NCI-H1105 (cell line): ENCODE measurements around the gene PTGES3.

ENCODE experiments used
- DNase-seq: peaks from one replicate; lab custom pipeline; 2025; lab: John Stamatoyannopoulos, UW

PTGES3 gene

GRCh38 chr12:56629459-56630179, 58.5 kb downstream of the PTGES3 start:
- no peak for DNase-seq

- DNase-seq = no peak
Observed at GRCh38 chr12:56628671-56629458, 59.2 kb downstream of the PTGES3 start.

- no peak for DNase-seq
Observed at GRCh38 chr12:56626701-56627100, 61.4 kb downstream of the PTGES3 start.

- DNase-seq = no peak
Observed at GRCh38 chr12:56622535-56622934, 65.5 kb downstream of the PTGES3 start.

GRCh38 chr12:56616925-56617324, 71.2 kb downstream of the PTGES3 start:
- no peak for DNase-seq

- no peak for DNase-seq
Observed at GRCh38 chr12:56616244-56616643, 71.8 kb downstream of the PTGES3 start.

GRCh38 chr12:56614627-56615026, 73.5 kb downstream of the PTGES3 start:
- DNase-seq = no peak
